ENCODE data around the gene PRKD1. TPM values are rescaled to one million over a fixed set of nuclear protein-coding genes. Genes with fewer than 3 reads are reported as not detected.

The PRKD1 gene
- total RNA-seq, 2 donors from 2014 or later, result 4.2 to 6.3 TPM

DNA sequence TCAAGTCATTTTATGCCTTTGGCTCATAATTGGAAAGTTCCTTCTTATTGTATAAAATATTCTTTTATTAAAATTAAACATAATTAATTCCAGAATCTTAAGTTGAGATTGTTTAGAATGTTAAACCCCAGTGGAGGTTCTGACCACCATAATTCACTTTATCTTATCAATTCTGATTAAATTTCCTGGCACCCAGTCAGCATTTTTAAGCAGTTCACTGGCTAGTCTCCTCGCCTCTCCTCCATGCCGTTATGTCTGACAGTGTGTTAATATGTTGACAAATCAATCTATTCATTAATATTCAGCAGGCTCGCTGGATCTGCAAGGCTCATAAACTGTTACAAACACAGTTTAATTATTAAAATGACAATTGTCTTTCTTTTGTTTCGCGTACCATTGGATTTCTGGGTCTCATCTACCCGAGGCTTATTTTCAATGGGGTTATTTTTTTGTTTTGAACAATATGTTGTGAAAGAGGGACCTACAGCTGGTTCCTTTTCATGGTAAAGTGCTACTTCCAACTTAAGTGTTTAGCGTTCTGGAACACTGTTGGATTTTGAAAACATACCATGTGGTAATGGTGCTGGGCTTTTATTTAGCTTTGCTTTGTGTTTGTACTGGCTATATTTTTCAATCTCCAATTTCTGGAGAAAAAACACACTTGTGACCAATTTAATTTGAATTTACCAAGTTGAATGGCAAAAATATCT is 339.7 kb downstream of the PRKD1 start:
- DNase-seq (no peak), ATAC-seq (peak in 1 of 2 donors; percentile 40)
- intact Hi-C loops (cut with DNase I), result no loop called here

DNA sequence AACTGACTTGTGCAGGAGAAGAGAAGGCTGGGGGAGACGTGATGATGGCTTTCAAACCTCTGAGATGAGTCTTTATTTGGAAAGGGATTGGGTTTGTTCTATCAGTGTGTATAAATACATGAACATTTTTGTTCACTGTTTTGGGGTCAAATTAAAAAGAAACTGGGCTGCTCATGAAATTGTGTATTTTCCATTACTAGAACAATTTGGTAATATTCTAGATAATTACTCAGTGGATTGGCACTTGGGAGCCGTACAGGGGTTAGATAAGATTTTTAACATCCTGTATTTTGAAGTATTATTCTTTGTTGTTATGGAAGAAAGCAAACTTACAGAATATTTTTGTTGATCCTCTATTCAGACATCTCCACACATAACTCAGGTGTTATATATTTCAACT is 340.6 kb downstream of the PRKD1 start:
- intact Hi-C loops (cut with DNase I), result no loop called here
- no peak for DNase-seq
- ATAC-seq, result peak; percentile 16 to 44

DNA sequence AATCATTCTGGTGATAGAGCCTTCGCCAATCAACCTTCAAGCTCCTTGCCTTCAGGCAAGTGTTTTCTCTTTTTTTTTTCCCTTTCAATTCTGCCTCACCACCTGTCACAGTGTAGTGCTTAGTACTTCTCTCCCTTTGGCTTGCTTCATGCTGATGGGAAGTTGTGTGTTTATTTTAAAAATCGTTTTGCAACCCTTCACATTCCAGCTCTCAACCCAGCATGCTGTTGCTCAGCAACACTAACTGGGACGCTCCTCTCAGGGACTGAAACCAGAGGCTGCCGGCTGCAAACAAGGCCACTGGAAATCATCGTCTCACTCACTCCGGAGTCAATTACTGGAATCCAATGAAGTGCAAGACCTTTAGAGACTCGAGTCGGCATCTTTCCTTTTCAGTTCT is 342.7 kb downstream of the PRKD1 start:
- DNase-seq (peak; percentile 42), ATAC-seq (peak; percentile 94 to 96)
- intact Hi-C loops (cut with DNase I), result no loop called here

DNA sequence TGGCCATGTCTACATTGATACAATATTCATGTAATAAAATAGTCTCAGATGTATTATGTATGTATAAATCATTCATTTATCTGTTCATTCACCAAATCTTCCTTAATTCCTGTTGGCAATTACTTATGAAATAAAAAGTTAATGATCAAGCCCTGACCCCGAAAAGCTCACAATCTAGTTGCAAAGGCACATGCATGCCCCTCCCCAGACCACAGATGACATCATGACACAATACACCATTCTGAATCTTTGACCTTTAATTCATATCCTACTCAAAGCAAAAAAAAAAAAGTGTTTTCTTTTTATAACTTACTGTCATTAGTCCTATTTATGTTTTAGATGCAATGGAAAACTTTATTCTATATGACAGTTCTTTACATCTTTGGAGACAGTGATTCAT is 346.9 kb downstream of the PRKD1 start:
- DNase-seq (no peak), ATAC-seq (no peak)
- intact Hi-C loops (cut with DNase I), result no loop called here

DNA sequence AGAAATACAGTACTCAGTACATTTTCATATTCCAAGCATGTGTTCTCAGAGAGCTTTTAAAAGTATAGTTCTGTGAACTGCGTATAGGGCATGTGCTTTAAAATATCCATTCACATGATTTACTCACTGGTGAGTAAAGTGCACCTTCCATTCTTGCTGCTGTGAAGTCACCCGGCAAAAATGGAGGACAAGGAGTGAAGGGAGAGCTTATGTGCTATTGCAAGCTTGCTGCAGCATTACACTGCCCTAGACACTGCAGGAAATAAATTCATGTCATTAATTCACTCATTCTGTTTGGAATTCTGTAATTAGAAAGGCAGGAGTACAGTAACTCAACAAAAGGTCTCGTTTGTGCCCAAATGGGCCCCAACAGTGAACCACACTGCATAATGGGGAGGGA is 347.8 kb downstream of the PRKD1 start:
- no peak for ATAC-seq
- no peak for DNase-seq
- intact Hi-C loops (cut with DNase I), result no loop called here

DNA sequence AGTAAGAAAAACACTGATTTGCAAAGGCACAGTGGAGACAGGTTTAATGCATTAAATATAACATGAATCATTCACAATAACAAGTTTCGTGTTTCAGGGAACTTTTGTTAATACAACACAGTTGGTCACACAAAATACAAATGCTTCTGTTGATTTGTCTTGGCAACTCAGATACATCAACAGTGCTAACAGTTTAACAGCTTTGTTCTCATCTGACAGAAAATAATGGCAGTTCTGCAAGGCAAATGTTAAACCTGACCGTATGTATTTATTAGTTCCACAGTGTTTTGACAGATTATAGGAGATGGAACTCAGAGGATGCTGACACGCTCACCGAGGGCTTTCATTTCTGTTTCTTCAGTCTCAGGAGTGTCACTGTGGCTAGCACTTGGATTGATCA is 350.7 kb downstream of the PRKD1 start:
- DNase-seq, result no peak
- no peak for ATAC-seq
- intact Hi-C loops (cut with DNase I), result no loop called here

DNA sequence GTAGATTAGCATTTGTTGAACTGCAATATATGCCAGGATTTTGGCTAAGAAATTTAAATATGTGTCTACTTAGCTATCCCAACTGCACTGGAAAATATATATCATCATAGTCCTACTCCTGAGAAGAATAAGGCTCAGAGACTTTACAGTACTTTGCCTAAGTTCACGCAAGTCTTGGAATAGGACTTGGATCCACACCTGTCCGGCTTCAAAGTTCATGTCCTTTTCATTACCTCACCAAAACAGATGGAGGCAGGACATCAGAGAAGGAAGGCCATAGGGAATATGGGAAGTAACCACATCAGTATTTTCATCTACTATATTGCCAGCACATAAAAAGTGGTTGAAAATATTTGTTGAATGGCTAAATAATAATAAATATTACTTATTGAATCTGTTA is 358.5 kb downstream of the PRKD1 start:
- intact Hi-C loops (cut with DNase I), result no loop called here
- ATAC-seq, result no peak

DNA sequence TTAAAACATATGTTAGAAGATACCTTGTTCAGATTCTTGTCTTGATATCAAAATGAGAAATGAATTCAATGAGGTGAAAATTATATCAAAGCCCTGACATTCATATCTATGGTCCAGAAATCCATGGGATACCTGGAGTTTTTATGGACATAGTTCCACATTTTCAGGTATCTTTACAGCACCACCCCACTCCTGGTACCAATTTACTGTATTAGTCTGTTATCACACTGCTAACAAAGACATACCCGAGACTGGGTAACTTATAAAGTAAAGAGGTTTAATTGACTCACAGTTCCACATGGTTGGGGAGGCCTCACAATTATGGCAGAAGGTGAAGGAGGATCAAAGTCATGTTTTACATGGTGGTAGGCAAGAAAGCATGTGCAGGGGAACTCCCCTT is 361.5 kb downstream of the PRKD1 start:
- ATAC-seq (no peak), DNase-seq (no peak)
- intact Hi-C loops (cut with DNase I), result no loop called here

More for the DNA sequence above, 358.5 kb downstream of the PRKD1 start:
- DNase-seq, result no peak

DNA sequence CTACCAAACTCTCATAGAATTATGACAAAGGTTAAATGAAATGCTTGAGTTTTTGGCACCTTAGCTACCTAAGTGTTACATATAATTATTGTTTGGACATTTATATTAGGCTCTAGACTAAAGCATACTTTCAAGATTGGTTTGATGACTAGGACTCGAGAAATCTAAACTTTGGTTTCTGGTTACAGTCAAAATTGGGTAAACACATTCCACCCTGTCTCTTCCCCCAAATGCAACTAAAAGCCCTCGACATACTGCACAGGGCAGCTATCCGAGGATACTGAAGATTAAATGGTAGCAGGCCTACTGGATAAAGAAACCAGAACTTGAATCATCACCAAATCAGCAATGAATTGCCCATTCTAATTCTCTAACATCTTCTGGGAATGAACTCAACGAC is 369.1 kb downstream of the PRKD1 start:
- DNase-seq (no peak), ATAC-seq (no peak)
- intact Hi-C loops (cut with DNase I), result no loop called here

DNA sequence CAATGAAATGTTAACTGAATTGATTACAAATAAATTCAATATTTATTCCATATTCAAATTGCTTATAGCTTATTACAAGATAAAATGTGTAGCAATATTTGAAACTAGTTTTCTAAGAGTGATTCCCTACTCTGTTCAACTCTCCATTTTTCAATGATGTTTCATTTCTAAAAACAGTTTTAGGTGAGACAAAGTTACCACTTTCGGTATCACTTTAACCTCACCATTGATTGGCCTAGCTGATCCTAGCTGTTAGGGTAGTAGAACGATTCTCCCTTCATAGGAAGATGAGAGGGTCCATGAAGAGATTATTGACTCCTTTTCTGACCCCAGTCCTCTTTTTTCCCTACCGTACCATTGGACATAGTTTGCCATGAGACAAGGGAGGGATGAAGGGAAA is 373.3 kb downstream of the PRKD1 start:
- intact Hi-C loops (cut with DNase I), result no loop called here
- DNase-seq (no peak), ATAC-seq (no peak)

DNA sequence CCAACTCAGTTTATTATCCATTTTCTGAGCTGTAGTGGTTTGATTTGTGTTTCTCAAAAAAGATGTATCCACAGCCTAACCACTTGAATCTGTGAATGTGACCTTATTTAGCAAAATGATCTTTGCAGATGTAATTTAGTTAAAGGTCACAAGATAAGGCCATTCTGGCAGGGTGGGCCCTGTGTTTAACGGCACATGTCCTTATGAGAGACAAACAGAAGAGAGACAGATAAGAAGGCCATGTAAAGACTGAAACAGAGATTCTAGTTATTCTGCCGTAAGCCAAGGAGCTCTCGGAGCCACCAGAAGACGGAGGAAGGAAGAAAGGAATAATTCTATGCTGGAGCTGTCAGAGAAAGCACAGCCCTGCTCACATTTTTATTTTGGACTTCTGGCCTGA is 374.2 kb downstream of the PRKD1 start:
- no peak for DNase-seq
- intact Hi-C loops (cut with DNase I), result no loop called here
- no peak for ATAC-seq

DNA sequence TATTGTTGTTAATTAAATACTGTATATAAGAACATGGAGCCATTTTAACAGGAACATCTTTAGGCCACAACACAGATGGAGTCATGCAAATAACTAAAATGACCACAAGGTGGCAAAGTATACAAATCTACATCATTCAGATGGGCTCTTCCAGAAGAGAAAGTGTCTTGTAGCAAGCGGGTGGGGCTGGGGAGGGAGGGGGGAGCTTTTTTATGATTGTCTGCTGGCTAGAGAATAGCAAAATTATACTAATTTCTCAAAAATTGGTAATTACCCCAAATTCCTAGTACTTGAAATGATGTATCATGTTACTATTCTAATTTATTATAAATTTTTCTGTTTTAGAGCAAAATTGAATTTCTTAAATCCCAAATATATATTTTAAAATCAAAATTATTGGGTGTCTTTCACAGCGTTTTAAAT is 378.7 kb downstream of the PRKD1 start:
- no peak for DNase-seq
- intact Hi-C loops (cut with DNase I), result loop anchor here (5.0 kb wide), 2 partner anchors 458 to 668 kb away; no protein-coding TSS in a partner anchor
- peak; percentile 72 to 82 for ATAC-seq

DNA sequence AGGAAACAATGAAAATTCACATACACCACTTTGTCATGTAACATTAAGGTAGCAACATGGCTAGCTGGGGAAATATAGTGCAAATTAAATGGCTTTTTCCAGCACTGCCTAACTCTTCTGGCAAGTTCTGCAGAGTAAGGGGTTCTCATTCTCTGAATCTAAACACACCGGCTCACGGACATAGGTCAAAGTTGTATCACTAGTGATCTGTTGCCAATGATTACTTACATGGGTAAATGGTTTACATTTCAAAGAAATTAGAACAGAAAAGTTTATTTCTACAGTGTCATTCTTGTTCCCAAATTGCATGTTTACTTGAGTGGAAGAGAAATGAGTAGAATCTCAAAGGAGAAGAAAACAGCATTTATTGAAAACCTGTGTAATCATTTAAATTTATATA is 381.9 kb downstream of the PRKD1 start:
- intact Hi-C loops (cut with DNase I), result loop anchor here (5.0 kb wide), 2 partner anchors 462 to 672 kb away; no protein-coding TSS in a partner anchor
- ATAC-seq, result no peak
- no peak for DNase-seq

DNA sequence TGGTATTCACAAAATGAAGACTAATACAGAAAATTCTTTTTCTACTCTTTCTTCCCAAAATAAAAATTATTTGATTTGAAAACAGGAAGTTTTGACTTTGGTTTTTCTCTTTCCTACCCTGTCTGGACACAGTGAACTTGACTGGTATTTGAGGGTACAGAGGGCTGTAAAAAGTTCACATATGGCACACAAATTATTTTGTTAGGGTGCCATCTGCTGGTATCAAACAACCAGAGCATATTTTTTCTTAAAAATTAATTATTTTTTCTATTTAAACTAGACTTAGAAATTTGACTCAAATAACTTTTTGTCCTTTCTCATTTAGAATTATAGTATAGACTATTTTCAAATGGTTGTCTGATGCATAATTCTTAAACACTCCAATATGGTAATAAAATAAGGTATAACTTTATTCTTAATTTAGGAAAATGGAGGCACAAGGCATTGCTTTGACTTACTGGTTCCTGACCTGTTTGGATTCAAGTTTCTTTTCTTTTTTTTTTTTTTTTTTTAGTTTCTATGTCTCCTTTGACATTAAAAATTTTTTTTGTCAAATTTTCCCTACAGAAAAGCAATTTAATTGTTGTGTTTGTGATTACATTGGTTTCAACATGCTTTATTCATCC is 390.6 kb downstream of the PRKD1 start:
- no peak for DNase-seq
- intact Hi-C loops (cut with DNase I), result loop anchor here in 1 of 2 donors (5.0 kb wide), 1 partner anchor 785 kb away; no protein-coding TSS in a partner anchor
- no peak for ATAC-seq

DNA sequence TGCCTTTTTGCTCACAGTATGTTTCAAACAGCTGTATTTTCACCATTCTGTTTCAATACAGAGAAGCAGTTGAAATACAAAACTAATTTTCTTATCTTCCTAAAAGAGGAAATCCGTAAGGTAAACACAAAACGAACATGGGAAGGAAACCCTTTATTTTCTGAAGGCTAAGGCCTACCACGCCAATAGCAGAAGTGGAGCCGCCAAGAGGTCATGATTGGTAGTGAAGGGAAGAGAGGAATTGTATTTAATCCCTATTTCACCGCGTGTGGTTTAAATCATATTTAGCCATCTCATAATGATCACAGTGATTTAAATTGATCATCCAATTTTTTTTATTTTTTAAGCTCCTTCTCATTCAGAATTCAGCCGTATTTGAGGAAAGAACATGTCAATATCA is 398.2 kb downstream of the PRKD1 start:
- intact Hi-C loops (cut with DNase I), result no loop called here
- DNase-seq, result no peak
- ATAC-seq, result no peak

DNA sequence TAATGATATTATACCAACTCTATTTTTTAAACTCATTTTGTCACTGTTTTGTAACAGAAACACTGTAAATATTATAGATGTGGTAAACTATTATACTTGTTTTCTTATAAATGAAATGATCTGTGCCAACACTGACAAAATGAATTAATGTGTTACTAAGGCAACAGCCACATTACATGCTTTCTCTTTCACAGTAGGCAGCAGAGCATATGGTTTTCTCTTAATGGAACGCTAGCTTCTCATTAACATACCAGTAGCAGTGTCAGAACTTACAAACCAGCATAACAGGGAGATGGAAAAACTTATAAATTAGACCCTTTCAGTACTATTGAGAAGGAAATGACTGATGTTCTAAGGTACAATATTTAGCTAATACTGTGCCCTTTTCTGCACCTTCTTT is 398.8 kb downstream of the PRKD1 start:
- intact Hi-C loops (cut with DNase I), result no loop called here
- DNase-seq, result no peak
- ATAC-seq, result no peak

DNA sequence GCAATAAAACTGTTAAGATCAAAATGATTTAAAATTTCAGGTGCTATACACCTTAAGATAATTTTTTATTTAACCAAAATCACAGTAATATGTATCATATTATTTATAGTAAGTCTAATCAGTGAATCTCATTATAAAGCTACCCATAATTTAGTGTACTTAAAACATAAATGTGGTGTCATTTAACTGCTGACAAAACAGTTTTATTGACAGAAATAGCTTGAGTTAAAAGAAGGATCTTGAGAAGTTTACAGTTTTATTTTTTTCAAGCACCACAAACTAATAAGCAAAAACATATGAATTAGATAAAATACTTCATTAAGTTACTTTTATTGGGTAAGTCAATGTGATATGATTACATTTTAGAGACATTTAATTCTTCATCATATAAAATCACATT is 400.4 kb downstream of the PRKD1 start:
- ATAC-seq, result no peak
- intact Hi-C loops (cut with DNase I), result no loop called here
- no peak for DNase-seq
